ENCODE measurements around the gene PDXP. TPM values are rescaled to one million over a fixed set of nuclear protein-coding genes. Genes with fewer than 3 reads are reported as not detected.

The PDXP gene
- total and polyA plus RNA-seq, 2 of the 13 experiments (the other 11 are each of a cell fraction or from before 2014, with no cell fraction given): 58.2 to 70.6 TPM

DNA sequence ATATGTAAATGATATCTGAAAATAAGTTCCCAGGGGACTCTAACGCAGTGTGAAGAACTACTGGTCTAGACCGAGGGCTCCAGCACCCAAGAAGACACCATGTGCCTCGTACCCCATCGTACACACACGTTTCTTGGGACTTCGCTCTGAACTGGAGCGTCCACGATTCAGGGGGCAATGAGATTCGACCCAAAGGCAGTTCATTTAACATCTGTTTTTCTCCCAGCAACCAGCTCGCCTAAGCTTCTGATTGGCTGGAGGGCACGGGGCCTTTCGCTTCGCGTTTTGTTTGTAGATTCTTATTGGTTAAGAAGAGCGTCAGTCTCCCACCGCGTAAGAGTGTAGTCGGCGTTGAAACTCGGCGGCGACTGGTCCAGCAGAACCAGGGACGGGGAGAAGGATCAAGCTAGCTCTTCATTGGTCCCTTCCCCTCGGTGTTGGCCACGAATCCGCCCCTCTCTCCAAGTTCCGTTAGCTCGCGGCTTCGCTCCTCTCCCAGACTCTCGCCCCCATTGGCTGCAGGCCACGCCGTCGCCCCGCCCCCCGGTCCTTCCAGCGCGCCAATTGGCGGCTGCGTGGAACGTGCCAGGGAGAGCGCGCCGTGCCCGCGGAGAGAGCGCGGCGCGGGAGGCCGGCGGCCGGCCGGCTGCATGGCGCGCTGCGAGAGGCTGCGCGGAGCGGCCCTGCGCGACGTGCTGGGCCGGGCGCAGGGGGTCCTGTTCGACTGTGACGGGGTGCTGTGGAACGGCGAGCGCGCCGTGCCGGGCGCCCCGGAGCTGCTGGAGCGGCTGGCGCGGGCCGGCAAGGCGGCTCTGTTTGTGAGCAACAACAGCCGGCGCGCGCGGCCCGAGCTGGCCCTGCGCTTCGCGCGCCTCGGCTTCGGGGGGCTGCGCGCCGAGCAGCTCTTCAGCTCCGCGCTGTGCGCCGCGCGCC, at the start of gene PDXP (continued):
- TF ChIP-seq ZNF703 (CRISPR knock-in tag; IDR thresholded peaks at IDR 0.05; ENCODE audit: borderline replicate concordance) (no peak), MYC (CRISPR knock-in tag; IDR thresholded peaks at IDR 0.05; ENCODE audit: borderline replicate concordance) (peak; percentile 41), ZNF180 (CRISPR knock-in tag; IDR thresholded peaks at IDR 0.05; ENCODE audit: borderline replicate concordance, low read depth) (no peak), IKZF5 (CRISPR knock-in tag; IDR thresholded peaks at IDR 0.05) (peak; percentile 53; the same call in 1 of the 2 replicates), KAT8 (CRISPR knock-in tag; IDR thresholded peaks at IDR 0.05) (0 out of 2 replicates have a peak, but pooled peaks have one; percentile 33), PTBP1 (IDR thresholded peaks at IDR 0.05; ENCODE audit: low read depth, low read length, poor library complexity, severe bottlenecking) (no peak), ZNF530 (CRISPR knock-in tag; IDR thresholded peaks at IDR 0.05; ENCODE audit: low read depth) (no peak), SOX13 (IDR thresholded peaks at IDR 0.05) (no peak), SOX13 (CRISPR knock-in tag; conservative IDR thresholded peaks at IDR 0.05 in 1 of 2, IDR thresholded peaks at IDR 0.05 in 1 of 2) (no peak), ZNF317 (CRISPR knock-in tag; IDR thresholded peaks at IDR 0.05) (no peak), HNF4G (IDR thresholded peaks at IDR 0.05; ENCODE audit: borderline replicate concordance, low read depth, low read length) (no peak), HNF4G (CRISPR knock-in tag; IDR thresholded peaks at IDR 0.05; ENCODE audit: borderline replicate concordance, low read depth) (no peak), PHF21A (CRISPR knock-in tag; IDR thresholded peaks at IDR 0.05) (peak; percentile 77)
- TF ChIP-seq, protein P1, sequence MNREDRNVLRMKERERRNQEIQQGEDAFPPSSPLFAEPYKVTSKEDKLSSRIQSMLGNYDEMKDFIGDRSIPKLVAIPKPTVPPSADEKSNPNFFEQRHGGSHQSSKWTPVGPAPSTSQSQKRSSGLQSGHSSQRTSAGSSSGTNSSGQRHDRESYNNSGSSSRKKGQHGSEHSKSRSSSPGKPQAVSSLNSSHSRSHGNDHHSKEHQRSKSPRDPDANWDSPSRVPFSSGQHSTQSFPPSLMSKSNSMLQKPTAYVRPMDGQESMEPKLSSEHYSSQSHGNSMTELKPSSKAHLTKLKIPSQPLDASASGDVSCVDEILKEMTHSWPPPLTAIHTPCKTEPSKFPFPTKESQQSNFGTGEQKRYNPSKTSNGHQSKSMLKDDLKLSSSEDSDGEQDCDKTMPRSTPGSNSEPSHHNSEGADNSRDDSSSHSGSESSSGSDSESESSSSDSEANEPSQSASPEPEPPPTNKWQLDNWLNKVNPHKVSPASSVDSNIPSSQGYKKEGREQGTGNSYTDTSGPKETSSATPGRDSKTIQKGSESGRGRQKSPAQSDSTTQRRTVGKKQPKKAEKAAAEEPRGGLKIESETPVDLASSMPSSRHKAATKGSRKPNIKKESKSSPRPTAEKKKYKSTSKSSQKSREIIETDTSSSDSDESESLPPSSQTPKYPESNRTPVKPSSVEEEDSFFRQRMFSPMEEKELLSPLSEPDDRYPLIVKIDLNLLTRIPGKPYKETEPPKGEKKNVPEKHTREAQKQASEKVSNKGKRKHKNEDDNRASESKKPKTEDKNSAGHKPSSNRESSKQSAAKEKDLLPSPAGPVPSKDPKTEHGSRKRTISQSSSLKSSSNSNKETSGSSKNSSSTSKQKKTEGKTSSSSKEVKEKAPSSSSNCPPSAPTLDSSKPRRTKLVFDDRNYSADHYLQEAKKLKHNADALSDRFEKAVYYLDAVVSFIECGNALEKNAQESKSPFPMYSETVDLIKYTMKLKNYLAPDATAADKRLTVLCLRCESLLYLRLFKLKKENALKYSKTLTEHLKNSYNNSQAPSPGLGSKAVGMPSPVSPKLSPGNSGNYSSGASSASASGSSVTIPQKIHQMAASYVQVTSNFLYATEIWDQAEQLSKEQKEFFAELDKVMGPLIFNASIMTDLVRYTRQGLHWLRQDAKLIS (CRISPR knock-in tag; IDR thresholded peaks at IDR 0.05): no peak
- TF ChIP-seq, protein P2, sequence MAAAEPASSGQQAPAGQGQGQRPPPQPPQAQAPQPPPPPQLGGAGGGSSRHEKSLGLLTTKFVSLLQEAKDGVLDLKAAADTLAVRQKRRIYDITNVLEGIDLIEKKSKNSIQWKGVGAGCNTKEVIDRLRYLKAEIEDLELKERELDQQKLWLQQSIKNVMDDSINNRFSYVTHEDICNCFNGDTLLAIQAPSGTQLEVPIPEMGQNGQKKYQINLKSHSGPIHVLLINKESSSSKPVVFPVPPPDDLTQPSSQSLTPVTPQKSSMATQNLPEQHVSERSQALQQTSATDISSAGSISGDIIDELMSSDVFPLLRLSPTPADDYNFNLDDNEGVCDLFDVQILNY (CRISPR knock-in tag; conservative IDR thresholded peaks at IDR 0.05): peak; percentile 84; the same call in 1 of the 2 replicates
- TF ChIP-seq, protein P3, sequence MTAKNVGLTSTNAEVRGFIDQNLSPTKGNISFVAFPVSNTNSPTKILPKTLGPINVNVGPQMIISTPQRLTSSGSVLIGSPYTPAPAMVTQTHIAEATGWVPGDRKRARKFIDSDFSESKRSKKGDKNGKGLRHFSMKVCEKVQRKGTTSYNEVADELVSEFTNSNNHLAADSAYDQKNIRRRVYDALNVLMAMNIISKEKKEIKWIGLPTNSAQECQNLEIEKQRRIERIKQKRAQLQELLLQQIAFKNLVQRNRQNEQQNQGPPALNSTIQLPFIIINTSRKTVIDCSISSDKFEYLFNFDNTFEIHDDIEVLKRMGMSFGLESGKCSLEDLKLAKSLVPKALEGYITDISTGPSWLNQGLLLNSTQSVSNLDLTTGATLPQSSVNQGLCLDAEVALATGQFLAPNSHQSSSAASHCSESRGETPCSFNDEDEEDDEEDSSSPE (CRISPR knock-in tag; IDR thresholded peaks at IDR 0.05): peak; percentile 91

Data from HepG2 (cell line).